MCF 10A (cell line): Measurements from ENCODE around the gene GLRA3. TPM values are rescaled to one million over a fixed set of nuclear protein-coding genes. Genes with fewer than 3 reads are reported as not detected.

ENCODE experiments used
- BruUV-seq: library from RNA; stranded (reverse); fragments of 400-500 nt; replicated peaks from 2 replicates; lab custom pipeline; 2021; lab: Mats Ljungman, UMichigan
- CTCF ChIA-PET: fragments of 300-600 bp; sonication (Branson Sonifier 250); formaldehyde crosslinking; extraction: SDS; loops from one replicate; lab custom pipeline; 2021; ENCODE audit warnings: antibody characterized with exemption, inconsistent platforms; lab: Yijun Ruan, JAX
- POLR2A ChIA-PET: fragments of 300-600, 350-650 bp; sonication (Branson Sonifier 250); formaldehyde crosslinking; extraction: SDS; loops from one replicate; lab custom pipeline; 2020; ENCODE audit warnings: antibody characterized with exemption, inconsistent platforms; lab: Yijun Ruan, JAX
- DNase-seq: peaks from one replicate; pipeline ENCODE4 v3.0.0-alpha.2; 2018; ENCODE audit not compliant: unreplicated experiment
- H3K27ac Mint-ChIP-seq: one replicate; pipeline ENCODE4 v1.8.0; 2022; ENCODE audit warnings: mild to moderate bottlenecking, low read depth, mixed read lengths; ENCODE audit not compliant: unreplicated experiment
- H3K27me3 Mint-ChIP-seq: one replicate; pipeline ENCODE4 v1.8.0; 2022; ENCODE audit warnings: mixed read lengths; ENCODE audit not compliant: insufficient read depth, unreplicated experiment
- H3K36me3 Mint-ChIP-seq: one replicate; pipeline ENCODE4 v1.8.0; 2022; ENCODE audit warnings: mild to moderate bottlenecking, moderate library complexity, mixed read lengths; ENCODE audit not compliant: insufficient read depth, unreplicated experiment
- H3K4me1 Mint-ChIP-seq: one replicate; pipeline ENCODE4 v1.8.0; 2022; ENCODE audit warnings: mixed read lengths; ENCODE audit not compliant: insufficient read depth, unreplicated experiment
- H3K4me3 Mint-ChIP-seq: one replicate; pipeline ENCODE4 v1.8.0; 2022; ENCODE audit warnings: mild to moderate bottlenecking, moderate library complexity, mixed read lengths; ENCODE audit not compliant: unreplicated experiment
- H3K9me3 Mint-ChIP-seq: one replicate; pipeline ENCODE4 v1.8.0; 2022; ENCODE audit warnings: mixed read lengths; ENCODE audit not compliant: unreplicated experiment
- intact Hi-C: fragments of 100-400 bp; cut with micrococcal nuclease; formaldehyde crosslinking; loops from 2 replicates; pipeline ENCODE4 v1.14.1; 2022
- total RNA-seq: library from RNA; stranded (reverse); gene quantifications from 2 replicates; pipeline ENCODE4 v1.2.3, GENCODE V29; 2022
- TF ChIP-seq, protein P1 (sequence below): fragments of 200-600 bp; IDR thresholded peaks from one replicate; pipeline ENCODE4 v1.8.0; 2022; ENCODE audit warnings: antibody characterized with exemption, mild to moderate bottlenecking; ENCODE audit not compliant: unreplicated experiment

GLRA3 gene
- total RNA-seq, 1 experiment from 2014 or later: not detected

DNA sequence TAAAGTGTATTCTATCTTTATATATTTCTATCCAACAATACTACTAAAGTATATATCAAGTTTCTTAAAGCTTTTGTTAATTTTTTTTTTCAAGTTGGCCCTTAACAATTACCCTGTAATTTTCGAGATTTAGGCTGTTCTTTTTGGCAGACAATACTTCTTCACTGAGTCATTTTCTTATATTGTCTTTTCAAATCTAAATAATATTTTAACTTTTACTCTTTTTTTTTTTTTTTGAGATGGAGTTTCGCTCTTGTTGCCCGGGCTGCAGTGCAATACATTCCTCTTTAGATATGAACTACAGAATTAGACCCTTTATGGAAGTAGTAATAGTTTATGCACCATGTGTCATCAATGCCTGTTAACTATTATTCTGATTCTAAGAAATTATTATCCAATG is 120.7 kb downstream of the GLRA3 start:
- BruUV-seq: no TSS peak
- Mint-ChIP-seq H3K4me1 (peaks cover under 1% of the 10 kb centered on the region), H3K27ac (no peak overlapping the region), H3K9me3 (no peaks in the 10 kb centered on the region), H3K4me3 (no peak overlapping the region), H3K36me3 (no peaks in the 10 kb centered on the region), H3K27me3 (no peaks in the 10 kb centered on the region)
- intact Hi-C loops: no loop called here
- TF ChIP-seq, protein P1, sequence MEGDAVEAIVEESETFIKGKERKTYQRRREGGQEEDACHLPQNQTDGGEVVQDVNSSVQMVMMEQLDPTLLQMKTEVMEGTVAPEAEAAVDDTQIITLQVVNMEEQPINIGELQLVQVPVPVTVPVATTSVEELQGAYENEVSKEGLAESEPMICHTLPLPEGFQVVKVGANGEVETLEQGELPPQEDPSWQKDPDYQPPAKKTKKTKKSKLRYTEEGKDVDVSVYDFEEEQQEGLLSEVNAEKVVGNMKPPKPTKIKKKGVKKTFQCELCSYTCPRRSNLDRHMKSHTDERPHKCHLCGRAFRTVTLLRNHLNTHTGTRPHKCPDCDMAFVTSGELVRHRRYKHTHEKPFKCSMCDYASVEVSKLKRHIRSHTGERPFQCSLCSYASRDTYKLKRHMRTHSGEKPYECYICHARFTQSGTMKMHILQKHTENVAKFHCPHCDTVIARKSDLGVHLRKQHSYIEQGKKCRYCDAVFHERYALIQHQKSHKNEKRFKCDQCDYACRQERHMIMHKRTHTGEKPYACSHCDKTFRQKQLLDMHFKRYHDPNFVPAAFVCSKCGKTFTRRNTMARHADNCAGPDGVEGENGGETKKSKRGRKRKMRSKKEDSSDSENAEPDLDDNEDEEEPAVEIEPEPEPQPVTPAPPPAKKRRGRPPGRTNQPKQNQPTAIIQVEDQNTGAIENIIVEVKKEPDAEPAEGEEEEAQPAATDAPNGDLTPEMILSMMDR: no peak
- DNase-seq: no peak
- POLR2A ChIA-PET: no interaction called here
- CTCF ChIA-PET: interaction anchor here (0.7 kb wide), 1 partner anchor 343 kb away, joined by 7 read pairs; no protein-coding TSS in a partner anchor

DNA sequence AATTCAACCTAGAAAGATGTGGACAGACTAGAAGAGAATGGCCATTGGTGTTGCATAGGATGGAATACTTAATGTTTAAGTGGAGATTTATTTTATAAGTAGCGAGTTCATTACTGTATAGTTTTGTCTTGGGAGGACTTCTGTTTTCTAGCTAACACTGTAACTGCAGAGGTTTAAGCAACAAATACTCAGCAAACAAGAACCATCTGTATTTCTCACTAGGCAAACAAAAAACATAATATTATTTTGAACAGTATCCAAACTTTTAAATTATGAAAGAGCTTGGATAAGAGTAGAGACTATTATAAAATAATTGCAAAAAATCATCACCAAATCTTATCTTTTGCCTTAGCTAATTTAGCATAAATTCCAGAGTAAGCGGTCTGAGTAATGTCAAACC is 121.1 kb downstream of the GLRA3 start:
- Mint-ChIP-seq H3K4me1 (no peaks in the 10 kb centered on the region), H3K27me3 (no peaks in the 10 kb centered on the region), H3K27ac (no peak overlapping the region), H3K4me3 (no peak overlapping the region), H3K36me3 (no peaks in the 10 kb centered on the region), H3K9me3 (no peaks in the 10 kb centered on the region)
- BruUV-seq: no TSS peak
- no peak for DNase-seq
- intact Hi-C loops: no loop called here
- TF ChIP-seq, protein P1: no peak
- ChIA-PET POLR2A (no interaction called here), CTCF (interaction anchor here (0.7 to 1.1 kb wide), 2 partner anchors 9 to 343 kb away, joined by 3 to 7 read pairs; no protein-coding TSS in a partner anchor)

DNA sequence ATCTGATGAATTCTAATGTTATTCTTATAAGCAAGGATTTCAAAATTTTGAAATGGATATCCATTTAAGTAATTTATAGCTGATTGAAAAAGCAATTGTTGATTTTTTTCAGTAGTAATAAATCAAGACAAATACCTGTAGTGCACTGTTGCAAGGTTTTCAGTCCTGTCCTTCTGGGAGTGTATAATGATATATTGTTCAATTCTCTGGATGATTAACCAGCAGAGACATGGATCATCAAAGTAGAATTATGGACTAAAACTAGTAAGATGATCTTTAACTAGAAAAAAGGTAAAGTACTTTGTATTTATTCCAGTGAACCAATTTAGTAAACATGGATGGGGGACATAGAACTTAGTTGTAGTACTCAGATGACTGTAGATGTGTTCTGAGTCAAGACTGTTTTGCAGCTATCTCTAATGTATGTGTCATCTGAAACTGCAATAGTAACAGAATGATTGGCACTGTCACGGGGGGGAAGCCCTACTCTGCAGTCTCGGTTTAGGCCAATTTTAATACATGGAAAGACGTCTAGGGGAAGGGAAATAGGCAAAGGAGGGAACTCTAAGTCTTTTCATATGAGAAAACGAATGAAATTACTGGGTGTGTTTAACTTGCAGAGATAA is 121.9 kb downstream of the GLRA3 start:
- Mint-ChIP-seq H3K36me3 (no peaks in the 10 kb centered on the region), H3K4me3 (no peak overlapping the region), H3K27ac (no peak overlapping the region), H3K9me3 (no peaks in the 10 kb centered on the region), H3K4me1 (no peaks in the 10 kb centered on the region), H3K27me3 (no peaks in the 10 kb centered on the region)
- DNase-seq: no peak
- CTCF ChIA-PET: interaction anchor here (1.1 to 1.8 kb wide), 2 partner anchors 8 kb away, joined by 3 to 7 read pairs; no protein-coding TSS in a partner anchor
- POLR2A ChIA-PET: no interaction called here
- TF ChIP-seq, protein P1: no peak
- intact Hi-C loops: no loop called here
- BruUV-seq: no TSS peak

DNA sequence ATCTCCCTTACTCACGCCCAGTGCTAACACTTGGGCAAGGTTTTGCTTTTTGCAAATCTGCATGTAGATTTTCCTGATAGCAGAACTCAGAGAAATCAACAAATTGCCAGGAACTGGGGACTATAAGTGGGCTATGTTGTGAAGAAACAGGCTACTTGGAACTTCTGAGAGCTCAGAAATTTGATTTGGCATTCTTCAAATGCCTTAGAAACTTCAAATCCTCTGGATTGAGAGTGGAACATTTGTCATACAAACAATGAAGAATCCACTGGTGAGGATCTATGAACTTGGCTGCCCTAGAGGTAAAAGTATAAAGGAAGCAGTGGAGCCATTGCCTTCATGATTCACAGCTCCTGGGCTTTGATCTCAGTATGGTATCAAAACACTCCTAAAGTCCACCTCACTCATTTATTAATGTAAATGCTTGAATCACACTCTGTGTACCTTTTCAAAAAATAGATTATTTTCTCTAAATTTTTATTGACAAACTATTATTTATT is 126.0 kb downstream of the GLRA3 start:
- intact Hi-C loops: no loop called here
- no peaks in the 10 kb centered on the region for H3K27me3 Mint-ChIP-seq
- no peaks in the 10 kb centered on the region for H3K4me1 Mint-ChIP-seq
- ChIA-PET POLR2A (no interaction called here), CTCF (no interaction called here)
- H3K36me3 Mint-ChIP-seq: no peaks in the 10 kb centered on the region
- TF ChIP-seq, protein P1: no peak
- no peak overlapping the region for H3K4me3 Mint-ChIP-seq
- no peak overlapping the region for H3K27ac Mint-ChIP-seq
- no peak for DNase-seq
- no peaks in the 10 kb centered on the region for H3K9me3 Mint-ChIP-seq
- no TSS peak for BruUV-seq
